SIG-M5 treated with dmso at 0.1 percent for 504 hours (cell line): ENCODE results near the gene CHST15.
A peak's percentile ranks its signal among the peaks of the same experiment; 100 is the strongest.

ENCODE experiments used
- DNase-seq: peaks from one replicate; lab custom pipeline; 2025; ENCODE audit not compliant: unreplicated experiment; lab: John Stamatoyannopoulos, UW

The CHST15 gene

GRCh38 chr10:124066781-124067714 is 26.4 kb downstream of the CHST15 start:
- peak; percentile 68 for DNase-seq

- DNase-seq, result no peak
Measured at GRCh38 chr10:124066126-124066700, 27.2 kb downstream of the CHST15 start.

- no peak for DNase-seq
Measured at GRCh38 chr10:124065382-124066125, 27.8 kb downstream of the CHST15 start.

- peak; percentile 11 for DNase-seq
Measured at GRCh38 chr10:124064676-124065075, 28.7 kb downstream of the CHST15 start.

- peak; percentile 43 for DNase-seq
Measured at GRCh38 chr10:124063750-124064603, 29.4 kb downstream of the CHST15 start.

GRCh38 chr10:124062390-124062789 is 31.0 kb downstream of the CHST15 start:
- DNase-seq, result no peak

- DNase-seq, result no peak
Measured at GRCh38 chr10:124061030-124061429, 32.4 kb downstream of the CHST15 start.

GRCh38 chr10:124060148-124060720 is 33.2 kb downstream of the CHST15 start:
- no peak for DNase-seq

- DNase-seq, result no peak
Measured at GRCh38 chr10:124059551-124059950, 33.8 kb downstream of the CHST15 start.

- DNase-seq, result no peak
Measured at GRCh38 chr10:124058346-124059003, 34.9 kb downstream of the CHST15 start.

GRCh38 chr10:124057601-124058000 is 35.8 kb downstream of the CHST15 start:
- DNase-seq, result no peak

- DNase-seq, result no peak
Measured at GRCh38 chr10:124056337-124056980, 36.9 kb downstream of the CHST15 start.

- no peak for DNase-seq
Measured at GRCh38 chr10:124053971-124054370, 39.4 kb downstream of the CHST15 start.

- DNase-seq, result no peak
Measured at GRCh38 chr10:124052561-124052960, 40.8 kb downstream of the CHST15 start.

GRCh38 chr10:124050021-124051015 is 43.1 kb downstream of the CHST15 start:
- DNase-seq, result no peak

GRCh38 chr10:124049484-124049883 is 43.9 kb downstream of the CHST15 start:
- no peak for DNase-seq

- no peak for DNase-seq
Measured at GRCh38 chr10:124048371-124049290, 44.8 kb downstream of the CHST15 start.
